ENCODE data around the gene SELE.
"Not testable (repeated sequence)": the region's sequence is repeated elsewhere in the genome, so short reads cannot be mapped to it uniquely, and the experiment has no call there.

SELE gene

DNA sequence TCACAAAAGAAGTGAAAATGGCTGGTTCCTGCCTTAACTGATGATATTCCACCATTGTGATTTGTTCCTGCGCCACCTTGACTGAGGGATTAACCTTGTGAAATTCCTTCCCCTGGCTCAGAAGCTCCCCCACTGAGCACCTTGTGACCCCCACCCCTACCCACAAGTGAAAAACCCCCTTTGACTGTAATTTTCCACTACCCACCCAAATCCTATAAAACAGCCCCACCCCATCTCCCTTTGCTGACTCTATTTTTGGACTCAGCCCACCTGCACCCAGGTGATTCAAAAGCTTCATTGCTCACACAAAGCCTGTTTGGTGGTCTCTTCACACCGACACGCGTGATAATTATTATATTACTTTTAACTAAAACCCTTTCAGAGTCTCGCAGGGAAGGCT, 45.5 kb downstream of the SELE start:
- not testable (repeated sequence) for DNase-seq (ENCODE audit: extremely low read depth in 1 of 2, low read depth in 1 of 2)

GRCh38 chr1:169683661-169684060, 50.2 kb downstream of the SELE start:
- DNase-seq (ENCODE audit: extremely low read depth in 1 of 2, low read depth in 1 of 2) = no peak

DNA sequence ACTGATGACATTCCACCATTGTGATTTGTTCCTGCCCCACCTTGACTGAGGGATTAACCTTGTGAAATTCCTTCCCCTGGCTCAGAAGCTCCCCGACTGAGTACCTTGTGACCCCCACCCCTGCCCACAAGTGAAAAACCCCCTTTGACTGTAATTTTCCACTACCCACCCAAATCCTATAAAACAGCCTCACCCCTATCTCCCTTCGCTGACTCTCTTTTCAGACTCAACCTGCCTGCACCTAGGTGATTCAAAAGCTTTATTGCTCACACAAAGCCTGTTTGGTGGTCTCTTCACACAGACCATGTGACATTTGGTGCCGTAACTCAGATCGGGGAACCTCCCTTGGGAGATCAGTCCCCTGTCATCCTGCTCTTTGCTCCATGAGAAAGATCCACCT, 50.7 kb downstream of the SELE start:
- DNase-seq (ENCODE audit: extremely low read depth in 1 of 2, low read depth in 1 of 2) = not testable (repeated sequence)

DNA sequence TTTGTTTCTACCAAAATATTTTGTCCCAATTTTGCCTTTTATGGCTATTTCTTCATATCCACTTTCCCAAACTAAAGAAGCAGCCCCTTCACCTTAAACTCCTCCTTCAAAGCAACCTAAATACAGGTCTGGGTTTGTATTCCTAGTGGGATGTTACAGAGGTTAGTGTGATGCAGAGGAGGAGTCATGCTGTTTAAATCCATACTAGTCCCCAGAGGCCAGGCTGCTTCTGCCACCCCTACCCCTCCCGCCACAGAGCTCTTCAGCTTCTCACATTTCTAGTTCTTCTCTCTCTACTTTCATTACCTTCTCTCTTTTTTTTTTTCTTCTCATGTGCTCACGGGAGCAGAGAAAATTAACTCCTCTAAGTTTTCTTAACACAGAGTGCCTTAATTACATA, 51.8 kb downstream of the SELE start:
- no peak for DNase-seq (ENCODE audit: extremely low read depth in 1 of 2, low read depth in 1 of 2)

GRCh38 chr1:169681140-169681539, 52.7 kb downstream of the SELE start:
- DNase-seq (ENCODE audit: extremely low read depth in 1 of 2, low read depth in 1 of 2) = no peak

DNA sequence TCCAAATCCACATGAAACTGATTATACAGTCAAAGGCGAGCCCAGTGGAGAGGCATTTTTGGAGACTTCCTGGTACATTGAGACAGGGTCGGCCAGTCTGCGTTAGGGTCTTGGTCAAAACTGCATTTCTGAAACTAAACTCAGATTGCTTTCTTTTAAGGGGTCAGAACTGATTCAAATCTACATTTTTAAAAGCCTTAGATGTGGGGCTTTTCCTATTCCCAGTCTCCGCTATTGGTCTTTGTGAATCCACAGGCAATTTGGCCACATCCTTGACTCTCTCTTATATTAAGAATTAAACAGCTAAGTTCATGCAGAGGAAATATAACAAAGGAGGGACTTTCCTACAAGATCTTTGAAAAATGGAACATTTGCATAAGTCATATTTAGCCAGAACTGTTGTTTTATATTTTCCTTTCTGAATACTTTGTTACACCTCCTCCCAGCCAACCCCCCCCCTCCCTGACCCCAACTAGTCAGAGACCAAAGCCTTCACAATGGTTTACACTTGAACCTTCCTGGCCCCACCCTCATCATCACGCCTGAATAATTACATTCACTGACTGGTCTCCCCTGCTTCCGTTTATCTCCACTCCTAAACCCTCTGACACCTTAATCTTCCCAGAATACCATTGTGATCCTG, 53.4 kb downstream of the SELE start:
- peak in 1 of 2 donors; percentile 71 for DNase-seq (ENCODE audit: extremely low read depth in 1 of 2, low read depth in 1 of 2)

DNA sequence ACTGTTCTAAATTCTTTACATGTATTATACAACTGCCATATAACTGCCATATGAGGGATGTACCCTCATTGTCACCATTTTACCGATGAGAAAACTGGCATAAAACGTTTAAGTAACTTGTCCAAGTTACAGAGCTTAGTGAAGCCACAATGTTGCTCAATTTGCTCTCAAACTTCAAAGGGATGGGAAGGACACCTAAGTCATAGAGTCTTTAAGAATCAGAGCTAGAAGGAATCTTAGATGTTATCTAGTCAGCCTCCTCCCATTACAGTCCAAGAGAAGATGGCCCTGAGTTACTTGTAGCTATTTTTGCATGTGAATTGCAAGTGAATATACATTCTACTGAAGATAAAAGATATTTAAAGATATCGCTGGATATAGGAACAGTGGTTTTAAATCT, 54.2 kb downstream of the SELE start:
- no peak for DNase-seq (ENCODE audit: extremely low read depth in 1 of 2, low read depth in 1 of 2)

DNA sequence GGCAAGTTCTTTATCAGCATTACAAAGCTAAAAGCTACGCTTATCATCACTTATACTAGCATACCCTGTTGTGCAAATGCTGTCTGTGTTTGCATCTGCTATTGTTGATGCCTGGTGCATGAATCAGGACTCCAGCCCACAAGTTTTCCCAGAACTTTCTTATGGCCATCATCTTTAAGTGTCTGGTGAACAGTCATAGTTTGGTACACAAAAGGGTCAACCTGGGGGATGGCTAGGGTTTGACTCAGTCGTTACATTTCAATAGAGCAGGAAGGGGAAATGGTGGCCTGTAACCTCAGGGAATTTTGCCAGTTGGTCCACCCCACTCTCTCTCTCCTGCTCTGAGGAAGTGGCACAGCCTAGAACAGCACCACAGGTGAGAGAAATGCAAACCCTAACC, 57.9 kb downstream of the SELE start:
- no peak for DNase-seq (ENCODE audit: extremely low read depth in 1 of 2, low read depth in 1 of 2)
